Measurements from ENCODE around the gene RBM8A. TPM values are rescaled to one million over a fixed set of nuclear protein-coding genes. Genes with fewer than 3 reads are reported as not detected.
A peak's percentile ranks its signal among the peaks of the same experiment; 100 is the strongest.
"Not testable (repeated sequence)": the region's sequence is repeated elsewhere in the genome, so short reads cannot be mapped to it uniquely, and the experiment has no call there.

The RBM8A gene
- total and polyA plus RNA-seq, 9 of the 15 experiments (the other 6 are each of a cell fraction or from before 2014, with no cell fraction given) = 215 to 1,035 (median 291) TPM

GRCh38 chr1:145932522-145933009, 5.3 kb upstream of the RBM8A start (continued):
- TF ChIP-seq REST (IDR thresholded peaks at IDR 0.05; ENCODE audit: borderline replicate concordance) (peak; percentile 26; the same call in 1 of the 2 replicates), DMBX1 (CRISPR knock-in tag; IDR thresholded peaks at IDR 0.05; ENCODE audit: borderline replicate concordance) (peak; percentile 95), ATF1 (tag; IDR thresholded peaks at IDR 0.05) (peak; percentile 66), RERE (CRISPR knock-in tag; IDR thresholded peaks at IDR 0.05; ENCODE audit: borderline replicate concordance) (peak; percentile 92; the same call in 1 of the 2 replicates), ZNF584 (CRISPR knock-in tag; IDR thresholded peaks at IDR 0.05; ENCODE audit: low read depth) (peak; percentile 75; the same call in 1 of the 2 replicates), ZBTB1 (CRISPR knock-in tag; IDR thresholded peaks at IDR 0.05; ENCODE audit: borderline replicate concordance, low read depth) (peak; percentile 45; the same call in 1 of the 2 replicates), ZBTB33 (CRISPR knock-in tag; IDR thresholded peaks at IDR 0.05) (peak; percentile 64; the same call in 1 of the 2 replicates)
- not testable (repeated sequence) for TF ChIP-seq REST (CRISPR knock-in tag; IDR thresholded peaks at IDR 0.05; ENCODE audit: low read depth); ATF1 (CRISPR knock-in tag; IDR thresholded peaks at IDR 0.05)

Measured in K562 (cell line).